Measurements from ENCODE around the gene UBE2F. TPM values are rescaled to one million over a fixed set of nuclear protein-coding genes. Genes with fewer than 3 reads are reported as not detected.

Gene UBE2F
- total RNA-seq, 1 experiment from 2014 or later: 103 TPM

GRCh38 chr2:237995036-237995435, 28.2 kb downstream of the UBE2F start:
- Histone ChIP-seq H3K4me1 (replicated peaks; ENCODE audit: insufficient read depth) (no peaks in the 10 kb centered on the region), H3K36me3 (ENCODE audit: low read depth) (peaks cover 16% of the 10 kb centered on the region), H3K4me3 (no peak overlapping the region), H3K27ac (no peak overlapping the region), H2AFZ (no peak overlapping the region), H3K9me3 (ENCODE audit: insufficient read depth, low read depth) (peaks cover 5% of the 10 kb centered on the region; the same call in 1 of the 2 replicates), H3K9me2 (ENCODE audit: insufficient read depth) (no peaks in the 10 kb centered on the region), H3K27me3 (ENCODE audit: insufficient read depth, low read depth) (no peaks in the 10 kb centered on the region), H4K20me1 (ENCODE audit: insufficient read depth) (no peaks in the 10 kb centered on the region; the same call in 1 of the 2 replicates), H3F3A (ENCODE audit: insufficient read depth, low read depth) (peaks cover 19% of the 10 kb centered on the region; the same call in 1 of the 2 replicates), H3K4me2 (no peak overlapping the region), H3K79me2 (ENCODE audit: low read depth) (no peaks in the 10 kb centered on the region; the same call in 1 of the 2 replicates)
- intact Hi-C loops (cut with micrococcal nuclease; ENCODE audit: unreplicated experiment): no loop called here
- CTCF ChIA-PET: no interaction called here
- POLR2A ChIA-PET (ENCODE audit: unreplicated experiment): interaction anchor here (0.6 kb wide), 1 partner anchor 239 kb away, joined by 6 read pairs; no protein-coding TSS in a partner anchor
- no peak for DNase-seq
- no TSS peak for BruUV-seq (replicated peaks)
- TF ChIP-seq CTCF (conservative IDR thresholded peaks at IDR 0.05) (no peak), EZH2 (IDR thresholded peaks at IDR 0.05; ENCODE audit: low read depth) (no peak)

GRCh38 chr2:237996021-237996593, 29.3 kb downstream of the UBE2F start:
- H3K4me1 ChIP-seq (replicated peaks; ENCODE audit: insufficient read depth): no peaks in the 10 kb centered on the region
- no peak overlapping the region for H2AFZ ChIP-seq
- CTCF ChIA-PET: no interaction called here
- no peak overlapping the region for H3K27ac ChIP-seq
- peaks cover 16% of the 10 kb centered on the region for H3K36me3 ChIP-seq (ENCODE audit: low read depth)
- peaks cover 19% of the 10 kb centered on the region for H3F3A ChIP-seq (ENCODE audit: insufficient read depth, low read depth)
- no peak overlapping the region for H3K4me3 ChIP-seq
- no peaks in the 10 kb centered on the region for H3K9me2 ChIP-seq (ENCODE audit: insufficient read depth)
- POLR2A ChIA-PET (ENCODE audit: unreplicated experiment): no interaction called here
- TF ChIP-seq EZH2 (IDR thresholded peaks at IDR 0.05; ENCODE audit: low read depth): no peak
- TF ChIP-seq CTCF (conservative IDR thresholded peaks at IDR 0.05): no peak
- peaks cover 5% of the 10 kb centered on the region; the same call in 1 of the 2 replicates for H3K9me3 ChIP-seq (ENCODE audit: insufficient read depth, low read depth)
- DNase-seq: no peak
- H3K4me2 ChIP-seq: no peak overlapping the region
- H3K79me2 ChIP-seq (ENCODE audit: low read depth): no peaks in the 10 kb centered on the region; the same call in 1 of the 2 replicates
- intact Hi-C loops (cut with micrococcal nuclease; ENCODE audit: unreplicated experiment): no loop called here
- no TSS peak for BruUV-seq (replicated peaks)
- H4K20me1 ChIP-seq (ENCODE audit: insufficient read depth): no peaks in the 10 kb centered on the region; the same call in 1 of the 2 replicates
- H3K27me3 ChIP-seq (ENCODE audit: insufficient read depth, low read depth): no peaks in the 10 kb centered on the region

GRCh38 chr2:237997521-237997920, 30.7 kb downstream of the UBE2F start:
- no peak overlapping the region for H3K27ac ChIP-seq
- no peak overlapping the region for H2AFZ ChIP-seq
- no peaks in the 10 kb centered on the region; the same call in 1 of the 2 replicates for H4K20me1 ChIP-seq (ENCODE audit: insufficient read depth)
- H3K4me2 ChIP-seq: no peak overlapping the region
- no peaks in the 10 kb centered on the region for H3K4me1 ChIP-seq (replicated peaks; ENCODE audit: insufficient read depth)
- H3K27me3 ChIP-seq (ENCODE audit: insufficient read depth, low read depth): no peaks in the 10 kb centered on the region
- DNase-seq: no peak
- BruUV-seq (replicated peaks): no TSS peak
- POLR2A ChIA-PET (ENCODE audit: unreplicated experiment): no interaction called here
- TF ChIP-seq EZH2 (IDR thresholded peaks at IDR 0.05; ENCODE audit: low read depth) (no peak), CTCF (conservative IDR thresholded peaks at IDR 0.05) (no peak)
- no peaks in the 10 kb centered on the region for H3K9me2 ChIP-seq (ENCODE audit: insufficient read depth)
- peaks cover 19% of the 10 kb centered on the region for H3F3A ChIP-seq (ENCODE audit: insufficient read depth, low read depth)
- no peaks in the 10 kb centered on the region; the same call in 1 of the 2 replicates for H3K79me2 ChIP-seq (ENCODE audit: low read depth)
- CTCF ChIA-PET: interaction anchor here (0.6 kb wide), 1 partner anchor 57 kb away, joined by 7 read pairs; no protein-coding TSS in a partner anchor
- peaks cover 5% of the 10 kb centered on the region; the same call in 1 of the 2 replicates for H3K9me3 ChIP-seq (ENCODE audit: insufficient read depth, low read depth)
- H3K4me3 ChIP-seq: no peak overlapping the region
- peaks cover 9% of the 10 kb centered on the region for H3K36me3 ChIP-seq (ENCODE audit: low read depth)
- intact Hi-C loops (cut with micrococcal nuclease; ENCODE audit: unreplicated experiment): no loop called here
